GM21717 (cell line): ENCODE measurements around the gene SCFD2.
"Not testable (repeated sequence)": the region's sequence is repeated elsewhere in the genome, so short reads cannot be mapped to it uniquely, and the experiment has no call there.

Source experiments
- ATAC-seq: cut with Tn5 transposase; IDR thresholded peaks from one replicate; pipeline ENCODE4 v1.9.1; 2021; ENCODE audit warnings: mild to moderate bottlenecking, moderate library complexity; ENCODE audit not compliant: unreplicated experiment

SCFD2 gene

DNA sequence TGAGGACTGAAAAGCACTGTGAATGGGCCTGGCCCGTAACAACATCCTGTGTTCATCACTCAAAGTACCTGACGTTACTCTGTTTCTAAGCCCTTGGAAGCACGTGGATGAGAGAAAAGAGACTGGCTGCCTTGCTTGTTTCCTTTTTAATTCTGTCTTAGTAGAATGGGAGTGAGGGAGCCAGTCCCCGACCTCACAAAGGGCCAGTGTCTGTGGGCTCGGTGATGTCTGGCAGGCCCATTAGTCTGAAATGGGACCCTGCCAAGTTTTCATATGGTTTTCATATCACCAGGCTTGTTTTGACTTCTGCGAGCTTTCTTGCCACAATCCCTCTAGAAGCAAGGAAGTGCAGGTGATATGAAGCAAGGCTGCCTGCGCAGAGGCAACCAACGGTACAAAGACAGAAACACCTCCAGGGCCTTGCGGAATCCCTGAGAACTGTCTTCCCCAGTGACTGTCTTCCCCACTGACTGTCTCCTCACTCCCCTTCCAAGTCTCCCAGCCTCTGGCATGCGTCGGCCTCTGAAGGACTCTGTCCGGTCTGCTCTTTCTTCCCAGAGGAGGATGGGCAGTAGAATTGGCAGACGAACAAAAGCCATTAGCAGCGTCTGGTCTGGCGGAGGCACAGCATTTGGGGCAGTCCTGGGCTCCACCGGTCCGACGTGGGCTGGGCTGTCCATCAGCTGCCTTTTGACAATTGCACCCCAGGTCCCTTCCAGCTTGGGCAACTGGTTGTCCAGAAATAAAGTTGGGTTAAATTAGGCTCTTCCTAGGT, 524.0 kb downstream of the SCFD2 start:
- no peak for ATAC-seq

DNA sequence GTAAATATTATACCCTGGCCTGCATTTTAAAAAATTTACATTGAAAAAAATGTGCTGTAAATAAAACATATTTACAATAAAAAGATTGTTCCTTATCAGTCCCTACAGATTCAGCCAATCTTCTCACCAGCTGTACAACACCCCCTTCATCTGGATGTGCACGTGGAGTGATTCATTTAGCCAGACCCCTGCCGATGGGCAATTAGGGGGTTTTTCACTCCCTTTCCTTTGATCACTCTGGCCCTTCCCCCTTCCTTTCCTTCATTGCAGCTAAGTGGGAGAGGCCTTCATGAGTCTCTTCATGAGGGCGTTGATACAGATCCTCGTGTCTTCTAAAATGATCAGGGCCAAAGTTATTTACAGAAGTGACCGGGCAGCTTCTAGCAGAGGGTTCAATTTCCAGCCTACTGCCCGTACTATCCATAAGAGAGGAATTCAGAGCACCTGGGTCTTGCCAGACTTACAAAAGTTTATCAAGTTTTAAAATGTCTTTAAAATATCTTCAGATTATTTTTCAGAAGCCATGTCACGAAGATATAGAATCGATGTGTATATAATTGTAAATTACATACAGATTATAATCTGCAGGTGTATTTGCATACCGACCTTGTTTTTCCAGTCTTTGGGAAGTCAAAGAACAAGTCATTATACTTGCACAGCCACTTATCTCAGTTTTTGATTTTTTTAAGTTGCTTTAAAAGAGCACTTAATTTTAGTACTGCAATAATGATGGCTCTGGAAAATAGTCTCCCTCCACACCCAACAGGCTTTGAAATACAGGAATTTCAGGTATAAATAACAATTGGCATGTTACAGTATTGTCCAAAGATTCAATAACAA, 525.1 kb downstream of the SCFD2 start:
- no peak for ATAC-seq

DNA sequence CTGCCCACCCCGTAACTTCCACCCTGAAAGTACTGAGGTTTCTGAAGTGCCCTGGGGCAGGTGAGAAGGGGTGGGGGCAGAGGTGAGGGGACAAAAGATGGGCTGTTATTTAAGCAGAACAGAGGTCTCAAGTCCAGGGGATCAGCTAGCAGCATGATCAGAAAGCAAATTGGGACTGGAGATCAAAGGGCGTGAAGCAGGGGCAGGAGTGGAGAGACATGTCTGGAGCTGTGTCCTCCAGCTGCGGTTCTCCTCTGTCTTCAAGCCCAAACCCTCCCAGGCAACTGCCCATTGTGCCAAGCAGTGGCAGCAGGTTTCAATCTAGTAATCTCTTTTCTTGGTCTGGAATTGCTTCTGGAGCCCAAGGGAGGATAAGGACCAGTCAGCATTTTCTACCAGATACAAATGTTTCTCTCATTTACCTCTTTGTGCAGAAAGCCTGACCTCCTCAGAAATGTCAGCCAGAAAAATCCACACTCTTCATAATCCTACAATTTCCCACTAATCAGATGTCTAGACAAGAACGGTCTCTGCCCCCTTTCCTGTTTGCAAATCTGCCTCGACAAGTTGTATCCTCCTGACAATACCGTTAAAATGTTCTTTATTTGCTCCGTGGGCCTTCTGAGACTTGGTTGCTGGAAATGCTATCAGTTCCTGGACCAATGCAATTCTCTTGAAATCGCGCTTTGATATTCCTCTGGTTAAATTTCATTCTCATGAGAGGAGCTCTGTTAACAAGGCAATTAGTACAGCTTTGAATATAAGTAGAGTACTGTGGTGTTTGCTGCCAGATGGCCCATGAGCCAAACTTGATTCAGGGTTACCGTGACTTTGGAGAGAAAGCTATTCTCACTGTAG, 526.9 kb downstream of the SCFD2 start:
- ATAC-seq, result no peak

DNA sequence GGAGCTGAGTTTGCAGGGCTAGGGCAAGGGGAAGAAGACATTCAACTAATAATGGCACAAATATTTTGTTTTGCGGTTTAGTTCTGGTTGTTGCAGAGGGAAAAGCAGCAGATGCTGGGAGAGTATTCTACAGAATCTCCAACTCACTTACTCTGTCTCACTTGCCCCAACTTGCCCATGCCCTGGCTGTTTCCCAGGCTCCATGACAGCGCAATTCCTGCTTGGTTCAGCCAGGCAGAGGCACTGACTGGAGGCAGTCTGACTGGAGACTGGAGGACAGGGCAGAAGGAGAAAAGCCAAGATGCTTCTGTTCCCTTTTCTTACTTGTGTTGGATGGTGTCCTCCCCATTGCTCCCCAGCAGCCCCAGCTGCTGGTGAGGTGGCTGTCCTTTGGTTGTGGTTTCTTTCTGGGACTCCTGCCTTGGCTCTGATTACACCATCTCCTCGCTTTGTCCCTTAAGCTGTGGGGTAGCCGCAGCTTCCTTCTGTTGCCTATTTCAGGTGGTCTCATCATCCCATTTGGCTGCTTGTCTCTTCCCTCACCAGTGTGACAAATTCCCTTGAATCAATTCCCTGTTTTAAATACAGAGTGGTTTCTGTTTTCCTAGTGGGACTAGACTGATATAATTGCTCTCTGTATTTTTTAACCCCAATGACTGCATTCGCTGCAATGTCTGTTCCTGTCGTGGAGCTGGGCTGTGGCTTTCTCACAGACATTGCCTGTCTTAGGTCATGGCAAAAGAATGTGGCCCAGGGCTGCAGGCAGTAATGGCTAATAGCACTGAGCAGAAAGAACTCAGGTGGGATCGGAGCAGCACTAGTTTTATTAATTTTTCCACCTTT, 527.9 kb downstream of the SCFD2 start:
- no peak for ATAC-seq

DNA sequence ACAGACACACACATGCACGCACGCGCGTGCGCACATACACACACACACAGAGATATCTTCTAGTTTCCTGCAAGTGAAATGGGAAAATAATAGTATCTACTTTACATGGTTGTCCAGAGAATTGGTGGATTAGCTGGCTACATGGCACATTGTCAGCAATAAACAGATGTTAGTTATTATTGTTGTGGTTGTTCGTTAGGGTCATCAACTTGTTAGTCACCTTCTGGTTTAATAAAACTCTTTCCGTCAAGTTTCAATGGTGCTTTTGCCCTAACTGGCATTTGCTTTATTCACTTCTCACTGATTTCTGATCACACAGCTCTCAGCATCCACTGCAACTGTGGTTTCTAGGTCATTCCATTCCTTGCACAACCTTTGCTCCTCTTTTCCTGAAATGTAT, 529.2 kb downstream of the SCFD2 start:
- ATAC-seq, result no peak

DNA sequence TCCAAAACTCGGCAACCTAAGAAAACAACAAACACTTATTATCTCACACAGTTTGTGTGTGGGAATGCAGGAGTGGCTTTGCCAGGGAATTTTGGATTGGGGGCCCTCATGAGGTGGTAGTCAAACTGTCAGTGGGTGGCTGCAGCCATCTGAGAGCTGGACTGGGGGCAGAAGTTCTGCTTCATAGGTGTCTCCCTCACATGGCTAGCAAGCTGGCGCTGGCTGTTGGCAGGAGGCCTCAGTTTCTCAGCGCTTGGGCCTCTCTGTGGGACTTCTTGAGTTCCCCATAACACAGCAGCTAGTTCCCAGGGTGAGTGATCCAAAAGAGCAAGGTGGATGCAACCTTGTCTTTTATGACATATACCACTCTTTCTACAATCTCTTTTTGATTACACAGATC, 529.7 kb downstream of the SCFD2 start:
- no peak for ATAC-seq

DNA sequence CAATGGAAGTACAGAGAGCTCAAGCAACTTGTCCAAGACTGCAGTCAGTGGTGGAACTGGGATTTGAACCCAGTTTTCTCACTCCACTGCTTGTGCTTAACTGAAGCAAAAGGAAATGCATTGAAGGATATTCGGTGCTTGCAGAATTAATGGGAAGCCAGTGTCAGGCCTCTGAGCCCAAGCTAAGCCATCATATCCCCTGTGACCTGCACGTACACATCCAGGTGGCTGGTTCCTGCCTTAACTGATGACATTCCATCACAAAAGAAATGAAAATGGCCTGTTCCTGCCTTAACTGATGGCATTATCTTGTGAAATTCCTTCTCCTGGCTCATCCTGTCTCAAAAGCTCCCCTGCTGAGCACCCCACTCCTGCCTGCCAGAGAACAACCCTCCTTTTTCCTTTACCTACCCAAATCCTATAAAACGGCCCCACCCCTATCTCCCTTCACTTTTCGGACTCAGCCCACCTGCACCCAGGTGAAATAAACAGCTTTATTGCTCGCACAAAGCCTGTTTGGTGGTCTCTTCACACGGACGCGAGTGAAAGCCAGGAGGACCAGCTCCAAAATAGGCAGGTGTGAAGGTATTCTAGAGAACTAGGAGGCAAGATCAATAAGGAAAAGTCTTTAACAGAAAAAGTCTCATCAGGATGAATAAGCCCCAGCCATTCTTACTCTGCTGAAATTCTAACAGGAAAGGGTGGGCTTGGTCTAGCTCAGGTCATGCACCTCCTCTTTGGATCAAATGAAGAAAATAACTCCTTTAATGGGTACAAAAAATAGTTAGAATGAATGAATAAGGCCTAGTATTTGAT, 531.0 kb downstream of the SCFD2 start:
- not testable (repeated sequence) for ATAC-seq

DNA sequence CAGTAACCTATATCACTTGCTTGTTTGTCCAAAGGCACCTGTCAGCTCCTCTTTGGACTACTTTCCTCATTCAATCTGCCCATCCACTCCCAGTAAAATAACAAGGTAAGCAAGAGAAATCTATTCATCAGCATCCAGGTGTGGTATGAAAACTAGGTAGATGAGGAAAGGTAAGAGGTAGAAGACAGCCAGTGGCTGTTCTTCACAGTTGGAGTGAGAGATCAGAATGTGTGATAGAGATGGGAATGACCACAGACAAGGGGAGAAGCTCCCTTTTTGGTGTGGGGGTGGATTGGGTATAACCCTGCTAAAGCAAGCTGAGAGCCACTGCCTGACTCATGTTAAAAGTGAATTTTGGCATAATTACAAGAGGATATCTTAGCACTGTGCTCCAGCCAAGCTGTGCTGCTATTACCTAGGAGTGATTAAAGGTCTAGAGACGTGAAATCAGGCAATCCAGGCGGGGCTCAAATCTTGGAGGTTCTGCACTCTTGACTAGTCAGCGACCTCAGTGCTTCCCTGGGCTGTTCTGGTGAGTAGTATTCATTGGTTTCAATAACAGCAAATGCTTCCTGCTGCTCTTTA, 531.8 kb downstream of the SCFD2 start:
- no peak for ATAC-seq

DNA sequence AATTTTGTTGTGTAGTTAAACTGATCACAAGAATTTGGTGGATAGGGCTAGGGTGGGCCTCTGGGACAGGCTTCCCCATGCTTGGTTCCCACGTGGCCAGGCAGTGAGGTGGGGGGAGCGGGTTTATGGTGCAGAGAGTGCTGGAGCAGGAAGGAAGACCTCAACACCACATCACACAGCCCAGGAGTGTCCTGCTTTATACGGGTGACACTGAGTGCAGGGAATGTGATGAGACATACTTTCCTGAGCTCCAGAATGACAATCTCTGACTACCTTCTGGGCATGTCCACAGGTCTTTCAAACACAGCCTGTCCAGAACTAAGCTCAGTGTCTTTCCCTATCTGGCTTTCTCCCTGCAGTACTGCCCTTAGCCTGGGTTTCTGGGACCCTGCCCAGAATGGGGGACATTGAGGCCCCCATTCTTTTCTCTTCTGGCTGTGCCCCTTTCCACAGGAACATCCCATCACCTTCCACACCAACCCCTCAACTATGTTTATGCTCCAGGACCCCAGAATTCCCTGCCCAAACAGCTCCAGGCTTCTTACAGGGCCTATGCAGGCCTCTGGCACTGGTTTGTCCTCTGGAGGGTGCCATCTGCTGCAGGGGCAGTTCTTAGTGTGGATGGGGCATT, 540.3 kb downstream of the SCFD2 start:
- ATAC-seq, result no peak

DNA sequence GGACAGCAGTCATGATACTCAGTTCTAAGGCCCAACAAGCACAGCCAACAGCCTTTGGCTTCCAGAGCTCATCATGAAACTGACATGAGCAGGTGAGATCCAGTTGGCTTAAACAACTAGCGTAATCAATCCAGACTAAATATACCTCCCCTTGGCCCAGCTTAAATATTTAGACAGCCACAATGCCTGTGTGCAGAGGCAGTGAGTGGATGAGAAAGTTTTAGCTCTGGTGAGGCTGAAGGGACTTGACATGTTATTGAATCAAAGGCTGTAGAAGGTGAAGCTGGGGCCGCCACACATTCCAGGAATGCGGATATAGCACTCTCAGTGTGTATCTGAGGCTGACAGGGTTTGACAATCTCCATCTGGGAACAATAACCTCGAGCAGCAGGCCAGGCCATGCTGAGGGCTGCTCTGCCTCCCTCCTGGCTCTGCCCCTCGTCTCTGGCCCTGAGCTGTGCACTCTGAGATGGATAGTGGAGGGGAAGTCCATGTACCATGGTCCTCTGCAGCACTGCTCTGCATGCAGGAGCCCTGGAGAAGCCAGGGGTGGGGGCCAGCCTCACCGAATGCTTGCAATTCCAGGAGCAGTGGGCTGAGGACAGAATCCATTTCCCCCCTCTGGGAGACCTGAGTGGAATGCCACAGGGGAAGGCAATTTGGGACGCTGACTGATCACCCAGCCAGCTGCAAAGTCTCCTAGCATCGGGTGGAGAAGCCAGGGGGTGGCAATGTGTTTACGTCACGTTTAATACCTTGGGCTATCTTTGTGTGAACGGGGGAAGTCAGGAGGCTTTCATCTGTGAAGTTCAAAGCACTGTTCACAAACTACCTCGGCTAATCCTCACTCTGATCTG, 541.0 kb downstream of the SCFD2 start:
- ATAC-seq, result no peak

DNA sequence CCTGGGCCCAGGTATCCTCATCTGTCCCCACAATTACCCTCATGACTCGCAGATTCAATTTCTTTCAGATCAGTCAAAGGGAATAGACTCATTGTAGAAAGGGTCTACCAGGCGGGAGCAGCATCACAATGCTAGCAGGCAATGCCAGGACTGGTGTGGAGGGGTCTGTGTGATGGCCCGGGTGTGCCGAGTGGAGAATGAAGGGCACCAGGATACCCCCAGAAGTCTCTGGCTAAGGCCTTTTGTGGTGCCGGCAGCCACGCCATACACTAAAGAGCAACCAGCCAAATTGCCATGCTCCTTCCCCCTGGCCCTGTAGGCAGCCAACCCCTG, 541.6 kb downstream of the SCFD2 start:
- ATAC-seq, result no peak

DNA sequence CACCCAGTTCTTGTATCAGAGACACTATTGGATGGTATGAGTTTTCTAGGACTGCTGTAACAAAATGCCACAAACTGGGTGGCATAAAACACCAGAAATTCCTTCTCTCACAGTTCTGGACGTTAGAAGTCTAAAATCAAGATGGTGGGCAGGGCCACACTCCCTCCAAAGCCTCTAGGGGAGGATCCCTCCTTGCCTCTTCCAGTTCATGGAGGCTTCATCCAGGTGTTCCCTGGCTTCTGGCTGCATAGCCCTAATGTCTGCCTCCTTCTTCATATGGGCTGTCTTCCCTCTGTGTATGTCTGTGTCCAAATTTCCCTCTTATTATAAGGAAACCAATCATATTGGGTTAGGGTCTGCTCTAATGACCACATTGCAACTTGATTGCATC, 542.2 kb downstream of the SCFD2 start:
- ATAC-seq, result no peak
